NOMO-1 (cell line): ENCODE results near the gene FANCD2OS.
"Not testable (repeated sequence)": the region's sequence is repeated elsewhere in the genome, so short reads cannot be mapped to it uniquely, and the experiment has no call there.

Source experiments
- DNase-seq, 2 experiments: peaks; one replicate each; lab custom pipeline; 2025; ENCODE audit not compliant: unreplicated experiment in 2 of 2; lab: John Stamatoyannopoulos, UW

Gene FANCD2OS, protein sequence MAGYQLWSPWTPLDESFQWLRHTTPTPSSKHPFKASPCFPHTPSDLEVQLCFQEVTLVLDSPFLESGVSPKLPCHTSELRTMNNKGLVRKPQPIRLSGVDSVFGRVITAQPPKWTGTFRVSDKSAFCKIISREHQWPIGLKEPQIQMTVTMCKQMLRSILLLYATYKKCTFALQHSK

DNA sequence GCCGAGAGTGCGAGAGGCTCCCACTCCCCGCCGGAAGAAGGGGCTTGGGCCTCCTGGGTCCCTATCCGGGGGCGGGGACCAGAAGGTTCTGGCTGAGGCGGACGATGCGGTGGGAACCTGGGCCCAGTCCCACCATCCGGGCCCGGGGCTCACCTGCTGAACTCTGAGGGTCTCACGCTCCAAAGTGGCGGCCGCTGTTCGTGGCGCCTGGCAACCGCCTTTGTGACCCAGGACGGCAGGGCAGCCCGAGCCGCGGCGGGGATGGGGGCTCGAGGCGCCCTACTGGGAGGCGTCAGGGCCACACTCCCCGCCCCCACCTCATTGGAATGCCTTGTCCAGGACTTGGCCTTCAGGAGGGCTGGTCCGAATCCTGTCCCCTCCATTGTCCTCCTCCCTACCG is at the start of gene FANCD2OS:
Gene FANCD2OS (minus strand): TSS at position 165 of the 400 bp plus-strand sequence. CDS start 3,481 bp downstream, outside the sequence.
- no peak for DNase-seq

GRCh38 chr3:10157031-10157430 is 49.0 kb upstream of the FANCD2OS start:
- no peak for DNase-seq

GRCh38 chr3:10155658-10156057 is 47.6 kb upstream of the FANCD2OS start:
- no peak for DNase-seq

DNA sequence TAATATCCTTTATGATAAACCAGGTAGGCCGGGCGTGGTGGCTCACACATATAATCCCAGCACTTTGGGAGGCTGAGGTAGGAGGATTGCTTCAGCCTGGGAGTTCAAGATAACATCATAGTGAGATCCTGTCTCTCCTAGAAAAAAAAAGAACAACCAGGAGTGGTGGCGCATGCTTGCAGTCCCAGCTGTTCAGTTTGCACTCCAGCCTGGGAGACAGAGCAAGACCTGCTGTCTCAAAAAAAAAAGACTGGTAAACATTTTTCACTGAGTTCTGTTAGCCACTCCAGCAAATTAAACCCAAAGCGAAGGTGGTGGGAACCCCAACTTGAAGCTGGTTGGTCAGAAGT is 47.0 kb upstream of the FANCD2OS start:
- no peak for DNase-seq

DNA sequence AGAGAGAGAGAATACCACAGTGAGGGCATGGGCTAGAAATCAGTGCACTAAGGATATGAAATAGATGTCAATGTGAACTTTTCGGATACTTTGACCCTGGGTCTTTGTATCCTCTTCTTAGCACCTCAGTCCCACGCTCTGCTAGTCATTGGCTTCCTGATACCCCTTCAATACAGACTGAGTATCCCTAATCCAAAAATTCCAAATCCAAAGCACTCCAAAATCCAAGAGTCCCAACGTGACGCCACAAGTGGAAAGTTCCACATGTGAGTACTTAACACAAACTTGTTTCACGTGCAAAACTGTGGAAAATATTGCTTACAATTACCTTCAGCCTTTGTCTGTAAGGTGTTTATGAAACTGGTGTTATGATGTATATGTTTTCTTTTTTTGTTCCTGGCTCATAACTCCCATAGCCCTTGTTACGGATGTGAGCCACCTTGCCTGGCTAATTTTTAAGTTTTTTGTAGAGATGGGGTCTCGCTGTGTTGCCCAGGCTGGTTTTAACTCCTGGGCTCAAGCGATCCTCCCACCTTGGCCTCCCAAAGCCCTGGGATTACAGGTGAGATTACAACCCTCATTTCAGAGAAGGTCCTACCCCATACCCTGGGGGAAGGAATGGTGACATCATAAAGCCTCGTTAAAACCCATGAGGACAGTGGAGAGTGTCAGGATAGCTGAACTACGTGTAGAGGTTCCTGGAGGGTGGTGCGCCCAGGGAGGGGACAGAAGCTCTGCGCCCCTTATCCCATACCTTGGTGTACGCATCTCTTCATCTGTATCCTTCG is 46.5 kb upstream of the FANCD2OS start:
- DNase-seq, result no peak

- no peak for DNase-seq
These were observed 42.9 kb upstream of the FANCD2OS start for GRCh38 chr3:10150987-10151386.

DNA sequence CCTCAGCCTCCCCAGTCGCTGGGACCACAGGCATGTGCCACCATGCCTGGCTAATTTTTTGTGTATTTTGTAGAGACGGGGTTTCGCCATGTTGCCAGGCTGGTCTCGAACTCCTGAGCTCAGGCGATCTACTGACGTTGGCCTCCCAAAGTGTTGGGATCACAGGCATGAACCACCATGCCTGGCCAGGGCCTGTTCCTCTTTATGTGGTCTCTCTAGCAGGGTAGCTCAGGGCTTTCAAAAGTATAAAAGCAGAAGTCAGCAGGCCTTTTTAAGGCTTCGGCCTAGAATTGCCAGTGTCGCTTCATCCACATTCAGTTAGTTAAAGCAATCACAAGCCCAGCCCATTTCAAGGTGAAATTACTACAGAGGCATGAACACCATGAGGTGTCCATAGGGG is 41.2 kb upstream of the FANCD2OS start:
- peak; percentile 74 to 86 for DNase-seq

DNA sequence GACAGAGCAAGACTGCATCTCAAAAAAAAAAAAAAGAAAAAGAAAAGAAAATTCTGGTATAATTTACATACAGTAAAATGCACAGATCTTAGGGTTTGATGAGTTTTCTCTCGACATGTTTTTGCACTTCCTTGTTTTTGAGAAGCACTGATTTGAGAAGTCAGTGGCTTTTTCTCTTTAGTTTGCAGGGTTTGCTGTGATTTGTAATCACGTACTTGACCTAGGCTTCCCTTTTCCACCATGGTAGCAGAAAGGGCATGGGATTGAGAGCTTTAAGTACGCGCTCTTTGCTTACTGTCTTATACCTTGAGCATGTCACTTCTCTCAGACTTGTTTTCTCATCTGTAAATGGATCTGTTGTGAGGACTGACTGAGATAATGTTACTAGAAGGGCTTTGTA is 37.6 kb upstream of the FANCD2OS start:
- peak in 1 of 2 experiments; percentile 10 for DNase-seq

DNA sequence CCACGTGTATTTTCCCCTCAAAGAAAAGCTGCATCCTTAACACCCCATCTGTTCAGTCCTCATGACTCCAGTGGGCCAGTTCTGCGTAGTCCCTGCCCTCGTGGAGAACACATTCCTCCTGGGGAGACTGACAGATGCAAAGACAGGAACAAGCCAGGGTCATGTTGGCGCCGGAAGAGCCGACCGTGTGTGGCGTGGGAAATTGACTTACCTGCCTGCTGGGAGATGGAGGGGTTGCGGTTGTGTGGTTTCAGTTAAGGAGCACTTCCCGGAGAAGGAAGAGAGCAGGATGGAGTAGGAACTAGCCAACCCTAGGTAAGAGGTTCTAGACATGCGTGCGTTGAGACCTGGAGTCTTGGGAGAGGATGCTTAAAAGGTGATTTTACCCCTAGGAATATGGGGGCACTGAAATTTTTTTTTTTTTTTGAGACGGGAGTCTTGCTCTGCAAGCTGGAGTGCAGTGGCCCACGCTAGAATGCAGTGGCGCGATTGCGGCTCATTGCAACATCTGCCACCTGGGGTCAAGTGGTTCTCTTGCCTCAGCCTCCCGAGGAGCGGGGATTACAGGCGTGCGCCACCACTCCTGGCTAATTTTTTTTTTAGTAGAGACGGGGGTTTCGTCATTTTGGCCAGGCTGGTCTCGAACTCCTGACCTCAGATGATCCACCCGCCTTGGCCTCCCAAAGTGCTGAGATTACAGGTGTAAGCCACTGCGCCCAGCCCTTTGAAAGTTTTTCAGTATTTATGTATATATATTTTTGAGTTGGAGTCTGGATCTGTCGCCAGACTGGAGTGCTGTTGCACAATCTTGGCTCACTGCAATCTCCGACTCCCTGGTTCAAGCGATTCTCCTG is 34.9 kb upstream of the FANCD2OS start:
- DNase-seq, result no peak

DNA sequence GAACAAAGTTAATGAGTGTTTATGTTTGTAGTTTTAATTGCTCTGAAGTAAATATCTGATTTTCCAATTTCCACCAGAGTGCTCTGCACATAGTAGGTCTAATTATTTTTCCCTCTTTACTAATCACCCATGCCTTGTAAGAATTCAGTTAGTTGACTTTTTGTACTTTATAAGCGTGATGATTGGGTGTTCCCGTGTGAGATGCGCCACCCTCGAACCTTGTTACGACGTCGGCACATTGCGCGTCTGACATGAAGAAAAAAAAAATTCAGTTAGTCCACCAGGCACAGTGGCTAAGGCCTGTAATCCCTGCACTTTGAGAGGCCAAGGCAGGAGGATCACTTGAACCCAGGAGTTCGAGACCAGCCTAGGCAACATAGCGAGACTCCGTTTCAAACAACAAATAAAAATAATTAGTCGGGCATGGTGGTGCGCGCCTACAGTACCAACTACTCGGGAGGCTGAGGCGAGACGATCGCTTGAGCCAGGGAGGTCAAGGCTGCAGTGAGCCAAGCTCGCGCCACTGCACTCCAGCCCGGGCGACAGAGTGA is 33.0 kb upstream of the FANCD2OS start:
- no peak for DNase-seq

DNA sequence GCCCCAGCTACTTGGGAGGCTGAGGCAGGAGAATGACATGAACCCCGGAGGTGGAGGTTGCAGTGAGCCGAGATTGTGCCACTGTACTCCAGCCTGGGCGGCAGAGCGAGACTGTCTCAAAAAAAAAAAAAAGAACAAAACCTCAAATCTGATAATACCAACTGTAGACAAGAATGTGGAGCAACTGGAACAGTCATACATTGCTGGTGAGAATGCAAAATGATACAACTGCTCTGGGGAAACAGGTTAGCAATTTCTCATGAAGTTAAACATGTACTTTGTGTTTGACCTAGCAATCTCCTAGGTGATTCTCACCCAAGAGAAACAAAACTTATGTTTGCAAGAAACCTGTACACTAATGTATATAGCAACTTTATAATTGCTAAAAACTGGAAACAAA is 29.1 kb upstream of the FANCD2OS start:
- DNase-seq, result no peak

GRCh38 chr3:10136426-10137005 is 28.5 kb upstream of the FANCD2OS start:
- no peak for DNase-seq

DNA sequence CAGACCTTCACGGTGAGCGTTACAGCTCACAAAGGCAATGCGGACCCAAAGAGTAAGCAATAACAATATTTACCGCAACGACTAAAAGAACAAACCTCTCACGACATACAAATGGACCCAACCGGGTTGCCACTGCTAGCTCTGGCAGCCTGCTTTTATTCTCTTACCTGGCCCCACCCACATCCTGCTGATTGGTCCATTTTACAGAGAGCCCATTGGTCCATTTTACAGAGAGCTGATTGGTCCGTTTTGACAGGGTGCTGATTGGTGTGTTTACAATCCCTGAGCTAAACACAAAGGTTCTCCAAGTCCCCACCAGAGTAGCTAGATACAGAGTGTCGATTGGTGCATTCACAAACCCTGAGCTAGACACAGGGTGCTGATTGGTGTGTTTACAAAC is 27.8 kb upstream of the FANCD2OS start:
- not testable (repeated sequence) for DNase-seq

DNA sequence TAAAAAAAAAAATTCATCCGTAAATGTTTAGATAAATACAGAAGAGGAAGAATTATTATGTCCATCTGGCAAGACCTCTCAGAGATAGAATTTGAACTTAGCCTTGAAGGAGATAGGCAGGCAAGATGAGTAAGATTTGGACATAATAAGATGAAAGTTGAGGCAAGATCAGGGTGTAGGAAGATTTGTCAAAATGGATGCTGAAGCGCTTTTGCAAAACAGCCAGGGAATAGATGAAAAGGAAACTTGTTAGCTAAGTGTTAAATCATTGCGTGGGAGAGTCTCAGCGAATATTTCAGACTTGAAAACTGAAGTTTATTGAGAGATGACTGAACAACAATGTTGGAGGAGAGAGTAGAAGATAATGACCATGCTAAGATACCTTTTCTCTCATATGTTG is 14.7 kb upstream of the FANCD2OS start:
- no peak for DNase-seq

DNA sequence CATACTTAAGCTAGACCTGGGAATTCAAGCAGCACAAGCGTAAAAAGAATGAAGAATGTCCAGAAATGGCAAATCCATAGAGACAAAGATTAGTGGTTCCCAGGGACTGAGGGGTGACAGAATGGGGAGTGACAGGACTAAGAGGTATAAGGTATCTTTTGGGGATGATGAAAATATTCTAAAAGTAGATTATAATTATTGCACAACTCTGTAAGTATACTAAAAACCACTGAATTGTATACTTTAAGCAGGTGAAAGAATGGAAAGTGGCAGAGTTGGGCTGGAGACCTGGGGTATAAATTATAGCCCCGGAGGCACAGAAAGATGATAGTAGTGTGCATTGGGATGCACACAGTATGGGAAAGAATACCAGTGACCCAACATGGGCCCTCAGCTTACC is 13.0 kb upstream of the FANCD2OS start:
- DNase-seq, result no peak

DNA sequence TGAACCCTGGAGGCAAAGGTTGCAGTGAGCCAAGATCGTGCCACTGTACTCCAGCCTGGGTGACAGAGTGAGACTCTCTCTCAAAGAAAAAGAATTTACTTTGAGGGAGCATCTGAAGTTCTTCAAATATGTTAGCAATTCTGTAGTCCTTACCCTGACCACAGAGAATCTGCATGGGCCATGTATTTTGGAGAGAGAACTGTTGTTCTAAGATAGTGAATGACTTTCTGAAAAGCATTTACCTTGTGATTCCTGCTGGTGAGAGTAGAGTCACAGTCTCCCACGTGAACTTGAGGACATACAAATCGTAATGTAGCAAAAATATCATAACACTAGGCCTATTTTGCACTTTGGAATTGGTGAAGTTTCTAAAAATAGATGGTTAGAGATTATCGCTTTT is 11.3 kb upstream of the FANCD2OS start:
- DNase-seq, result no peak

GRCh38 chr3:10116928-10117327 is 8.9 kb upstream of the FANCD2OS start:
- no peak for DNase-seq

GRCh38 chr3:10116138-10116460 is 8.0 kb upstream of the FANCD2OS start:
- DNase-seq, result peak in 1 of 2 experiments; percentile 54

GRCh38 chr3:10115326-10116137 is 7.5 kb upstream of the FANCD2OS start, which contains the start of gene BRK1:
Gene BRK1 (plus strand): TSS chr3:10115675. CDS start chr3:10115702, 27 bp downstream.
- peak; percentile 98 for DNase-seq

DNA sequence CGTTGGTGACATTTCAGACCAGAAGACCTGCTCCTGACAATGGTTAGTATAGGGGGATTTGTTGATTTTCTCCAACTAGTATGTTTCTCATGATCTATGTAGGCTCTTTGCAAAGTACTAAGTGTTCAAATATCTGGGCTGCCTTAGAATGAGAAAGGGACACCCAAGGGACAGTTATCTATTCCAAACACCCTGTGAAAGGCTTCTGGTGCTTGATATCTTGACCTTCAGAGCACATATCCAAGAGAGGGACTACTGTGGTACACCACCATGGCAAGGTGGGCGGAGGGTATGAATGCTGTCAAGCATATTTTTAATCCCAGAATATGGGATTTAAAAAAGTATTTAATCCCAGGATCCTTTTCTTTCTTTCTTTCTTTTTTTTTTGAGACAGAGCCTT is 1.1 kb downstream of the FANCD2OS start:
- no peak for DNase-seq
